Ovary (tissue), 3 donors: ENCODE measurements around the gene CADPS2.

ENCODE experiments used
- CTCF ChIP-seq, 3 donors: fragments of 450-650 bp in 2 of 3; fragments of 200-600 bp in 1 of 3; IDR thresholded peaks; one replicate each; pipeline versions ENCODE4 v1.5.1 to v1.8.0; 2016 to 2022; ENCODE audit warnings: antibody characterized with exemption in 3 of 3, mild to moderate bottlenecking in 1 of 3
- POLR2A ChIP-seq: fragments of 450-650 bp; IDR thresholded peaks from one replicate; pipeline ENCODE4 v1.6.1; 2017; ENCODE audit warnings: antibody characterized with exemption, mild to moderate bottlenecking, moderate library complexity
- donor health status: DM: no; HTN: no; CAD: no.

DNA sequence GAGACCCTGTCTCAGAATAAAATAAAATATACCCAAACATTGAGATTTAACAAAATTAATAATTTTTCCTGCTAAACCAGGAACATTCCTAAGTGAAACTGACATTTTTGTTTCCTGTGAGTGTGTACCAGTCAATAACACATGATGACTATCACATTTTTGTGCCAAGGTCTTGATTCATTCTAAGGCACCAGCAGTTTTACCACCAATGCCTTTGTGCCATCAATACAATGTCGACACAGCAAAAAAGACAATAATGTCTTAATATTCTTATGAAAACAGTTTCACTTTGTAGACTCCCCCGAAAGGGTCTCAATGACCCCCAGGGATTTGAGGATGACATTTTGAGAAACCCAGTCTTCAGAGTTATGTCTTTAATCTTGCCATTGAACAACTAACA lies 7.2 kb upstream of the CADPS2 start:
- TF ChIP-seq CTCF (IDR thresholded peaks at IDR 0.05) (no peak), POLR2A (no peak)
